Gastrocnemius medialis (tissue), 4 donors: ENCODE data around the gene RADIL. TPM values are rescaled to one million over a fixed set of nuclear protein-coding genes. Genes with fewer than 3 reads are reported as not detected.

Experiments
- ATAC-seq, 2 donors: fragments of 150-250 bp; one replicate each; pipeline ENCODE4 v1.9.1; 2016
- DNase-seq, 2 donors: peaks; one replicate each; pipeline ENCODE4 v3.0.0-alpha.2; 2019
- H3K27ac ChIP-seq, 4 donors: fragments of 200-600 bp; sonication (generic); 1 replicate in 1 of 4; 2 replicates in 3 of 4; pipeline ENCODE4 v1.5.1; 2016 to 2018; ENCODE audit warnings: mild to moderate bottlenecking in 2 of 4, moderate library complexity in 1 of 4
- H3K27me3 ChIP-seq, 3 donors: fragments of 200-600 bp; sonication (generic) in 2 of 3; 1 replicate in 1 of 3; 2 replicates in 2 of 3; pipeline versions ENCODE4 v1.5.1 to v1.6.0; 2016 to 2019; ENCODE audit warnings: mild to moderate bottlenecking in 1 of 3, moderate library complexity in 1 of 3
- H3K36me3 ChIP-seq, 2 donors: fragments of 200-600 bp; sonication (generic) in 1 of 2; one replicate each; pipeline ENCODE4 v1.5.1; 2017 to 2018
- H3K4me1 ChIP-seq, 2 donors: fragments of 200-600 bp; sonication (generic) in 1 of 2; one replicate each; pipeline ENCODE4 v1.5.1; 2016 to 2017; ENCODE audit warnings: mild to moderate bottlenecking in 2 of 2
- H3K4me3 ChIP-seq, 4 donors: fragments of 200-600 bp; sonication (generic) in 3 of 4; 1 replicate in 1 of 4; 2 replicates in 3 of 4; pipeline ENCODE4 v1.5.1; 2016 to 2019; ENCODE audit warnings: mild to moderate bottlenecking in 2 of 4
- H3K9me3 ChIP-seq, 3 donors: fragments of 200-600 bp; sonication (generic) in 2 of 3; 1 replicate in 1 of 3; 2 replicates in 2 of 3; pipeline ENCODE4 v1.5.1; 2016 to 2019
- CTCF ChIP-seq, 5 experiments: fragments of 450-650 bp in 3 of 5; fragments of 200-600 bp in 2 of 5; sonication (generic) in 2 of 5; IDR thresholded peaks in 4 of 5; conservative IDR thresholded peaks in 1 of 5; 1 replicate in 4 of 5; 2 replicates in 1 of 5; pipeline ENCODE4 v1.5.1; 2016 to 2019; ENCODE audit warnings: antibody characterized with exemption in 5 of 5, mild to moderate bottlenecking in 3 of 5, moderate library complexity in 3 of 5
- POLR2A ChIP-seq, 2 donors: fragments of 450-650 bp; IDR thresholded peaks; one replicate each; pipeline ENCODE4 v1.6.1; 2017; ENCODE audit warnings: antibody characterized with exemption in 2 of 2, mild to moderate bottlenecking in 2 of 2, moderate library complexity in 2 of 2
- in situ Hi-C, 4 donors: fragments of 200-750 bp; cut with MboI; loops; one replicate each; pipeline versions ENCODE4 v1.15.0 to v1.8.0; 2017; ENCODE audit warnings: low sequenced_read_pairs in 4 of 4
- intact Hi-C: fragments of 100-400 bp; cut with DNase I; formaldehyde crosslinking; loops from one replicate; pipeline ENCODE4 v1.15.1; 2023; ENCODE audit warnings: low total_unique reads
- total RNA-seq, 4 donors: library from RNA; depleted of rRNA; stranded (reverse); fragments of >200 nt; gene quantifications; one replicate each; pipeline versions ENCODE4 v1.1.0 to v1.2.3, GENCODE V29; 2016

RADIL gene
- total RNA-seq, 4 donors from 2014 or later = 2.1 to 12.1 (median 5.0) TPM

- intact Hi-C loops = loop anchor here (1.0 to 5.0 kb wide), 3 partner anchors 31 to 135 kb away; partner anchors contain the start of gene FOXK1
- peak; percentile 24 to 26 for ATAC-seq
- peaks cover 0 to 13% of the 10 kb centered on the region in 2 donors for H3K36me3 ChIP-seq
- peaks cover 14 to 22% of the 10 kb centered on the region in 2 donors for H3K4me1 ChIP-seq
- in situ Hi-C loops = no loop called here
- H3K27me3 ChIP-seq = no peaks in the 10 kb centered on the region
- H3K9me3 ChIP-seq = no peaks in the 10 kb centered on the region
- peak overlapping the region; percentile 91 to 98 (median 92) for H3K27ac ChIP-seq
- TF ChIP-seq CTCF (IDR thresholded peaks at IDR 0.05 in 4 of 5, conservative IDR thresholded peaks at IDR 0.05 in 1 of 5) = no peak
- no peak for TF ChIP-seq POLR2A (IDR thresholded peaks at IDR 0.05)
- no peak for DNase-seq
- peak overlapping the region; percentile 95 to 99 (median 98) for H3K4me3 ChIP-seq
These were observed 107.5 kb downstream of the RADIL start for GRCh38 chr7:4775848-4776623.

- ATAC-seq = peak; percentile 92 to 96
- H3K9me3 ChIP-seq = no peaks in the 10 kb centered on the region
- intact Hi-C loops = loop anchor here (1.0 to 5.0 kb wide), 3 partner anchors 31 to 134 kb away; partner anchors contain the start of gene FOXK1
- no peaks in the 10 kb centered on the region for H3K27me3 ChIP-seq
- peaks cover 0 to 6% of the 10 kb centered on the region in 2 donors for H3K36me3 ChIP-seq
- peak within 1 kb of the TSS; percentile 91 to 98 (median 92) for H3K27ac ChIP-seq
- H3K4me3 ChIP-seq = peak within 1 kb of the TSS; percentile 95 to 99 (median 98)
- TF ChIP-seq POLR2A (IDR thresholded peaks at IDR 0.05) (peak; percentile 81 to 89), CTCF (IDR thresholded peaks at IDR 0.05 in 4 of 5, conservative IDR thresholded peaks at IDR 0.05 in 1 of 5) (no peak)
- DNase-seq = peak; percentile 95
- peaks cover 14 to 22% of the 10 kb centered on the region in 2 donors for H3K4me1 ChIP-seq
- in situ Hi-C loops = no loop called here
These were observed 108.2 kb downstream of the RADIL start, which contains the start of gene AP5Z1 for GRCh38 chr7:4775250-4775847. Gene AP5Z1 (plus strand): TSS chr7:4775623. CDS start chr7:4775716, 93 bp downstream.

GRCh38 chr7:4774658-4775249 is 108.8 kb downstream of the RADIL start:
- intact Hi-C loops (loop anchor here (1.0 to 5.0 kb wide), 3 partner anchors 30 to 133 kb away; partner anchors contain the start of gene FOXK1), in situ Hi-C loops (loop anchor here in 2 of 4 donors (25.0 kb wide), 1 partner anchor 137 kb away; no protein-coding TSS in a partner anchor)
- peaks cover 0 to under 1% of the 10 kb centered on the region in 2 donors for H3K36me3 ChIP-seq
- peak; percentile 48 to 60 for ATAC-seq
- peak in 1 of 2 donors; percentile 45 for DNase-seq
- TF ChIP-seq POLR2A (IDR thresholded peaks at IDR 0.05) = no peak
- TF ChIP-seq CTCF (IDR thresholded peaks at IDR 0.05 in 4 of 5, conservative IDR thresholded peaks at IDR 0.05 in 1 of 5) = no peak
- H3K4me3 ChIP-seq = peak overlapping the region; percentile 95 to 99 (median 98)
- no peaks in the 10 kb centered on the region for H3K9me3 ChIP-seq
- H3K27me3 ChIP-seq = no peaks in the 10 kb centered on the region
- peak overlapping the region; percentile 91 to 98 (median 92) for H3K27ac ChIP-seq
- H3K4me1 ChIP-seq = peaks cover 15 to 27% of the 10 kb centered on the region in 2 donors

GRCh38 chr7:4774007-4774406 is 109.5 kb downstream of the RADIL start:
- DNase-seq (no peak), ATAC-seq (no peak)
- no peak for TF ChIP-seq CTCF (IDR thresholded peaks at IDR 0.05 in 4 of 5, conservative IDR thresholded peaks at IDR 0.05 in 1 of 5)
- TF ChIP-seq POLR2A (IDR thresholded peaks at IDR 0.05) = no peak
- intact Hi-C loops = loop anchor here (2.0 kb wide), 1 partner anchor 29 kb away; no protein-coding TSS in a partner anchor
- in situ Hi-C loops = loop anchor here in 2 of 4 donors (25.0 kb wide), 1 partner anchor 137 kb away; no protein-coding TSS in a partner anchor
- Histone ChIP-seq H3K27me3 (no peaks in the 10 kb centered on the region), H3K27ac (no peak overlapping the region), H3K4me3 (no peak overlapping the region), H3K9me3 (no peaks in the 10 kb centered on the region), H3K4me1 (peaks cover 22 to 35% of the 10 kb centered on the region in 2 donors), H3K36me3 (no peaks in the 10 kb centered on the region)
